H1 (cell line): Measurements from ENCODE around the gene LAMB1. TPM values are rescaled to one million over a fixed set of nuclear protein-coding genes. Genes with fewer than 3 reads are reported as not detected.

Experiments
- CTCF ChIA-PET: fragments of 300-600 bp; sonication (Branson Sonifier 250); formaldehyde crosslinking; loops from one replicate; lab custom pipeline; 2021; ENCODE audit not compliant: partially characterized antibody; lab: Charles Lee
- POLR2A ChIA-PET: fragments of 300-600 bp; sonication (Branson Sonifier 250); formaldehyde crosslinking; loops from one replicate; lab custom pipeline; 2021; ENCODE audit warnings: inconsistent platforms; ENCODE audit not compliant: partially characterized antibody; lab: Charles Lee
- DNase-seq, 2 experiments: peaks; one replicate each; pipeline versions ENCODE4 v3.0.0 to v3.0.0-alpha.2; 2010 to 2022; ENCODE audit warnings: low spot score in 2 of 2, low read depth in 1 of 2, mixed read lengths in 1 of 2
- FAIRE-seq: peaks from 2 replicates; lab custom pipeline; 2011; peaks lifted over from hg19 to GRCh38; lab: Jason Lieb, UNC
- H2AFZ ChIP-seq: 2 replicates; pipeline ENCODE4 v1.8.1; 2012; ENCODE audit warnings: low read length, inconsistent platforms
- H2AK5ac ChIP-seq: 2 replicates; pipeline ENCODE4 v1.6.1; 2013; ENCODE audit warnings: low read depth, low read length
- H2BK120ac ChIP-seq: replicated peaks from 2 replicates; pipeline ENCODE3; 2013; ENCODE audit warnings: low read depth, low read length, inconsistent platforms
- H2BK12ac ChIP-seq: 2 replicates; pipeline ENCODE4 v1.6.1; 2013; ENCODE audit warnings: low read depth, low read length
- H2BK15ac ChIP-seq: 2 replicates; pipeline ENCODE4 v1.6.1; 2013; ENCODE audit warnings: low read length
- H2BK20ac ChIP-seq: 2 replicates; pipeline ENCODE4 v1.6.1; 2013; ENCODE audit warnings: low read length
- H2BK5ac ChIP-seq: 2 replicates; pipeline ENCODE4 v1.6.1; 2013; ENCODE audit warnings: low read depth, low read length
- H3K14ac ChIP-seq: 2 replicates; pipeline ENCODE4 v1.6.1; 2013; ENCODE audit warnings: inconsistent platforms; ENCODE audit not compliant: insufficient read length
- H3K18ac ChIP-seq: 2 replicates; pipeline ENCODE4 v1.6.1; 2013; ENCODE audit warnings: low read length; ENCODE audit errors: extremely low read depth
- H3K23ac ChIP-seq: 2 replicates; pipeline ENCODE4 v1.6.1; 2013; ENCODE audit warnings: inconsistent platforms; ENCODE audit not compliant: insufficient read length
- H3K23me2 ChIP-seq: 2 replicates; pipeline ENCODE4 v1.6.1; 2013; ENCODE audit warnings: low read depth, low read length
- H3K27ac ChIP-seq: 2 replicates; pipeline ENCODE4 v1.6.1; 2011; ENCODE audit warnings: low read depth, low read length, inconsistent platforms
- H3K27me3 ChIP-seq, 4 experiments: replicated peaks in 1 of 4; 1 replicate in 1 of 4; 2 replicates in 3 of 4; pipeline versions ENCODE4 v1.6.1 to v1.8.1; 2011 to 2013; ENCODE audit warnings: low read length in 3 of 4, mild to moderate bottlenecking in 3 of 4, inconsistent platforms in 2 of 4, mixed read lengths in 2 of 4, moderate library complexity in 1 of 4; ENCODE audit not compliant: control insufficient read depth in 3 of 4, insufficient read depth in 3 of 4; ENCODE audit errors: extremely low read depth in 1 of 4
- H3K36me3 ChIP-seq, 4 experiments: 2 replicates each; pipeline versions ENCODE4 v1.6.1 to v1.8.1; 2011 to 2013; ENCODE audit warnings: mild to moderate bottlenecking in 4 of 4, low read length in 3 of 4, moderate library complexity in 2 of 4, control low read depth in 1 of 4, inconsistent platforms in 1 of 4; ENCODE audit not compliant: insufficient read depth in 4 of 4, control insufficient read depth in 2 of 4
- H3K4ac ChIP-seq: replicated peaks from 2 replicates; pipeline ENCODE3; 2013; ENCODE audit warnings: low read length, low read depth, mixed read lengths, inconsistent platforms; ENCODE audit not compliant: insufficient read length
- H3K4me1 ChIP-seq, 4 experiments: replicated peaks in 1 of 4; 1 replicate in 1 of 4; 2 replicates in 3 of 4; pipeline versions ENCODE4 v1.6.1 to v1.8.1; 2011 to 2013; ENCODE audit warnings: low read length in 3 of 4, inconsistent platforms in 2 of 4, mixed read lengths in 1 of 4; ENCODE audit not compliant: insufficient read depth in 4 of 4, control insufficient read depth in 3 of 4
- H3K4me2 ChIP-seq, 2 experiments: 2 replicates each; pipeline versions ENCODE4 v1.6.1 to v1.8.1; 2011 to 2013; ENCODE audit warnings: low read depth in 2 of 2, low read length in 2 of 2, control low read depth in 1 of 2, inconsistent platforms in 1 of 2, mild to moderate bottlenecking in 1 of 2; ENCODE audit not compliant: insufficient read depth in 1 of 2
- H3K4me3 ChIP-seq, 4 experiments: fragments of 200-600, 300-600 bp in 1 of 4; sonication (generic), shearing (Covaris generic), sonication (Bioruptor Twin) in 1 of 4; 2 replicates each; pipeline versions ENCODE4 v1.5.1 to v1.8.1; 2011 to 2016; ENCODE audit warnings: low read length in 4 of 4, low read depth in 3 of 4, control low read depth in 2 of 4, inconsistent platforms in 2 of 4, mild to moderate bottlenecking in 2 of 4, mixed read lengths in 1 of 4, moderate library complexity in 1 of 4; ENCODE audit not compliant: insufficient read depth in 2 of 4; ENCODE audit errors: extremely low read depth in 1 of 4
- H3K56ac ChIP-seq: replicated peaks from 2 replicates; pipeline ENCODE3; 2013; ENCODE audit warnings: low read depth, mild to moderate bottlenecking, mixed read lengths, low read length, inconsistent platforms; ENCODE audit not compliant: insufficient read length
- H3K79me1 ChIP-seq: 2 replicates; pipeline ENCODE4 v1.6.1; 2013; ENCODE audit warnings: low read depth, low read length, control low read depth
- H3K79me2 ChIP-seq, 2 experiments: 2 replicates each; pipeline versions ENCODE4 v1.6.1 to v1.8.1; 2012 to 2013; ENCODE audit warnings: low read length in 2 of 2, mild to moderate bottlenecking in 2 of 2, inconsistent platforms in 1 of 2; ENCODE audit not compliant: insufficient read depth in 2 of 2, control insufficient read depth in 1 of 2
- H3K9ac ChIP-seq, 4 experiments: replicated peaks in 1 of 4; 1 replicate in 1 of 4; 2 replicates in 3 of 4; pipeline versions ENCODE4 v1.6.1 to v1.8.1; 2011 to 2013; ENCODE audit warnings: low read depth in 3 of 4, low read length in 3 of 4, control low read depth in 2 of 4, mild to moderate bottlenecking in 2 of 4, moderate library complexity in 2 of 4, inconsistent platforms in 1 of 4; ENCODE audit errors: extremely low read depth in 1 of 4
- H3K9me3 ChIP-seq, 2 experiments: 2 replicates each; pipeline versions ENCODE4 v1.6.1 to v1.8.1; 2012 to 2013; ENCODE audit warnings: mild to moderate bottlenecking in 2 of 2, moderate library complexity in 2 of 2, control low read depth in 1 of 2, inconsistent platforms in 1 of 2, low read depth in 1 of 2, low read length in 1 of 2, mixed read lengths in 1 of 2; ENCODE audit not compliant: insufficient read depth in 2 of 2
- H4K20me1 ChIP-seq, 2 experiments: replicated peaks in 1 of 2; 2 replicates each; pipeline versions ENCODE3 to v1.8.1; 2011 to 2013; ENCODE audit warnings: inconsistent platforms in 2 of 2, low read length in 2 of 2, mild to moderate bottlenecking in 1 of 2; ENCODE audit not compliant: insufficient read depth in 2 of 2, control insufficient read depth in 1 of 2
- H4K5ac ChIP-seq: 2 replicates; pipeline ENCODE4 v1.6.1; 2013; ENCODE audit warnings: low read length, low read depth, mixed read lengths, inconsistent platforms; ENCODE audit not compliant: insufficient read length
- H4K8ac ChIP-seq: 2 replicates; pipeline ENCODE4 v1.8.0; 2013; ENCODE audit warnings: mild to moderate bottlenecking, moderate library complexity, low read length, inconsistent platforms; ENCODE audit not compliant: insufficient read depth; ENCODE audit errors: extremely low read depth
- H4K91ac ChIP-seq: replicated peaks from 2 replicates; pipeline ENCODE3; 2013; ENCODE audit warnings: low read length, mixed read lengths, inconsistent platforms; ENCODE audit not compliant: insufficient read length
- CBX5 ChIP-seq: fragments of 300-800, 300-1000 bp; sonication (generic); IDR thresholded peaks from 2 replicates; pipeline ENCODE4 v1.7.1; 2016; ENCODE audit warnings: antibody characterized with exemption, low read length, low read depth
- CHD2 ChIP-seq: IDR thresholded peaks from 2 replicates; pipeline ENCODE4 v1.6.1; 2012; ENCODE audit warnings: low read length, improper control_type of control experiment
- EGR1 ChIP-seq: IDR thresholded peaks from 2 replicates; pipeline ENCODE4 v1.6.1; 2011; ENCODE audit warnings: low read depth, low read length, borderline replicate concordance
- EP300 ChIP-seq, 2 experiments: IDR thresholded peaks; 1 replicate in 1 of 2; 2 replicates in 1 of 2; pipeline ENCODE4 v1.6.1; 2011 to 2012; ENCODE audit warnings: low read depth in 2 of 2, low read length in 2 of 2, mild to moderate bottlenecking in 2 of 2, borderline replicate concordance in 1 of 2, inconsistent platforms in 1 of 2, moderate library complexity in 1 of 2
- EZH2 ChIP-seq: fragments of 200-600 bp; sonication (generic); IDR thresholded peaks from 2 replicates; pipeline ENCODE4 v1.7.1; 2012; ENCODE audit warnings: low read depth, mild to moderate bottlenecking, moderate library complexity, low read length, inconsistent platforms; ENCODE audit not compliant: severe bottlenecking
- GABPA ChIP-seq: IDR thresholded peaks from 2 replicates; pipeline ENCODE4 v1.6.1; 2011; ENCODE audit warnings: mild to moderate bottlenecking, low read length, moderate library complexity, borderline replicate concordance; ENCODE audit not compliant: insufficient read depth
- HDAC6 ChIP-seq: IDR thresholded peaks from one replicate; pipeline ENCODE4 v1.7.1; 2012; ENCODE audit warnings: low read depth, mild to moderate bottlenecking, inconsistent platforms, low read length, moderate library complexity
- JUND ChIP-seq: IDR thresholded peaks from 2 replicates; pipeline ENCODE4 v1.6.1; 2011; ENCODE audit warnings: mild to moderate bottlenecking, improper control_type of control experiment, low read length
- MAFK ChIP-seq: IDR thresholded peaks from 2 replicates; pipeline ENCODE4 v1.6.1; 2012; ENCODE audit warnings: low read depth, mild to moderate bottlenecking, improper control_type of control experiment, low read length
- SAP30 ChIP-seq: fragments of 300-600 bp; sonication (generic); IDR thresholded peaks from 2 replicates; pipeline ENCODE4 v1.7.1; 2012; ENCODE audit warnings: low read length, moderate library complexity, mild to moderate bottlenecking, inconsistent platforms; ENCODE audit not compliant: insufficient read depth, insufficient replicate concordance
- SP4 ChIP-seq: IDR thresholded peaks from 2 replicates; pipeline ENCODE4 v1.6.1; 2012; ENCODE audit warnings: low read length, inconsistent platforms
- SRF ChIP-seq: IDR thresholded peaks from 2 replicates; pipeline ENCODE4 v1.6.1; 2011; ENCODE audit warnings: mild to moderate bottlenecking, low read depth, low read length, moderate library complexity
- TAF1 ChIP-seq: IDR thresholded peaks from 2 replicates; pipeline ENCODE4 v1.6.1; 2011; ENCODE audit warnings: mild to moderate bottlenecking, low read depth, low read length
- WGBS, 2 experiments: shearing (Covaris generic) in 1 of 2; methylation state at CpG; one replicate each; pipeline versions ENCODE4 v1.1.6 to v1.1.7; 2013 to 2015; ENCODE audit warnings: low lambda C conversion rate in 2 of 2, mixed read lengths in 2 of 2, inconsistent platforms in 1 of 2, low coverage in 1 of 2, missing lambda C conversion rate in 1 of 2; ENCODE audit not compliant: insufficient replicate concordance in 2 of 2, insufficient coverage in 1 of 2, insufficient read length in 1 of 2; ENCODE audit errors: extremely low coverage in 1 of 2, missing lambda C conversion rate in 1 of 2; 5-methylcytosine and 5-hydroxymethylcytosine counted together
- polyA plus RNA-seq, 7 experiments: library from polyadenylated mRNA; depleted of rRNA in 3 of 7; stranded (reverse) in 5 of 7; unstranded in 2 of 7; fragments of >200 nt in 5 of 7; fragments of 200-250 nt in 2 of 7; gene quantifications; 1 replicate in 5 of 7; 2 replicates in 1 of 7; 4 replicates in 1 of 7; pipeline versions ENCODE4 v1.2.1 to v1.2.3, GENCODE V29; 2011 to 2013; ENCODE audit warnings: missing spikeins in 2 of 7, mixed read lengths in 2 of 7
- total RNA-seq: library from RNA; stranded (reverse); fragmentation: NEBNext Ultra II Directional; extraction: Animal tissue kit (Norgen Biotek cat#: 25700); gene quantifications from 2 replicates; pipeline ENCODE4 v1.2.1, GENCODE V29; 2021
- TF ChIP-seq, protein P1 (sequence below): IDR thresholded peaks from 2 replicates; pipeline ENCODE4 v1.6.1; 2012; ENCODE audit warnings: inconsistent platforms

LAMB1 gene
- total and polyA plus RNA-seq, 2 of the 8 experiments (the other 6 are each of a cell fraction or from before 2014, with no cell fraction given) = 31.9 to 38.5 TPM

DNA sequence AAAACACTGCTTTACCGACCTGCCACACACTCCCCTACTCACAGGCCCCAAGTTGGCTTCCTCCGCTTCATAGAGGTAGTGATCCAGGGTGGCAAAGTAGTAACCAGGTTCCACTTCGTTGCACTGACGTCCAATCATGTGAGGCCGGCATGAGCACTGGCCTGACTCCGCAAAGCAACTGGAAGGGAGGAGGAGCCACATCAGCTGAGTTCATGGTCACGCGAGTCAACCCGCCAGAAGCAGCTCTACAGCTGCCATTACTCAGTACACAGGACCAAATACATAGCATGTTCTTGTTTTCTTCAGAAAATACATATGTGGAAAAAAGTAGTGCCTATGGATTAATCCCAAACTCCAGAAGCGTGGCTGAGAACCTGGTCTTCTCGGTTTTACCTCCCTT lies 38.5 kb downstream of the LAMB1 start:
- no peak for FAIRE-seq
- no peaks in the 10 kb centered on the region for H3K27me3 ChIP-seq
- no peak overlapping the region for H3K4me2 ChIP-seq
- H3K79me2 ChIP-seq = no peaks in the 10 kb centered on the region
- H2BK5ac ChIP-seq = no peak overlapping the region
- no peak overlapping the region for H3K14ac ChIP-seq
- H3K56ac ChIP-seq = no peak overlapping the region
- CTCF ChIA-PET = interaction anchor here (0.9 to 2.8 kb wide), 3 partner anchors 9 to 27 kb away, joined by 4 to 10 read pairs (median 4); no protein-coding TSS in a partner anchor
- H3K27ac ChIP-seq = no peak overlapping the region
- no peaks in the 10 kb centered on the region for H3K9me3 ChIP-seq
- H3K18ac ChIP-seq = no peak overlapping the region
- H3K79me1 ChIP-seq = no peaks in the 10 kb centered on the region
- POLR2A ChIA-PET = interaction anchor here (1.0 kb wide), 1 partner anchor 10 kb away, joined by 3 read pairs; no protein-coding TSS in a partner anchor
- DNase-seq = no peak
- no peak overlapping the region for H4K91ac ChIP-seq
- H3K9ac ChIP-seq = no peak overlapping the region
- H2AFZ ChIP-seq = no peak overlapping the region
- peaks cover 0 to 10% (median 8%) of the 10 kb centered on the region in 4 experiments; a peak in 5 of 7 replicates for H3K4me1 ChIP-seq
- no peak overlapping the region for H3K4me3 ChIP-seq
- peaks cover 0 to 38% (median 12%) of the 10 kb centered on the region in 4 experiments; a peak in 5 of 8 replicates for H3K36me3 ChIP-seq
- no peak overlapping the region for H3K23ac ChIP-seq
- H2AK5ac ChIP-seq = no peak overlapping the region
- H2BK15ac ChIP-seq = no peak overlapping the region
- no peak overlapping the region for H2BK12ac ChIP-seq
- H3K23me2 ChIP-seq = no peaks in the 10 kb centered on the region
- H4K5ac ChIP-seq = no peak overlapping the region
- no peak overlapping the region for H2BK20ac ChIP-seq
- no peak overlapping the region for H3K4ac ChIP-seq
- no peak overlapping the region for H4K8ac ChIP-seq
- 98% methylated on average over 11 of the region's 11 CpGs; no CpG with 5 or more reads in 1 of the 2 experiments for WGBS, 2 experiments
- H4K20me1 ChIP-seq = no peaks in the 10 kb centered on the region
- no peak overlapping the region for H2BK120ac ChIP-seq
- TF ChIP-seq JUND (no peak), GABPA (no peak), HDAC6 (no peak), CBX5 (no peak), MAFK (no peak), SAP30 (no peak), EGR1 (no peak), SRF (no peak), SP4 (no peak), TAF1 (no peak), EP300 (IDR thresholded peaks at IDR 0.05; ENCODE audit: borderline replicate concordance in 1 of 2, low read depth in 2 of 2, low read length in 2 of 2) (no peak), EZH2 (no peak), CHD2 (no peak)
- TF ChIP-seq, protein P1, sequence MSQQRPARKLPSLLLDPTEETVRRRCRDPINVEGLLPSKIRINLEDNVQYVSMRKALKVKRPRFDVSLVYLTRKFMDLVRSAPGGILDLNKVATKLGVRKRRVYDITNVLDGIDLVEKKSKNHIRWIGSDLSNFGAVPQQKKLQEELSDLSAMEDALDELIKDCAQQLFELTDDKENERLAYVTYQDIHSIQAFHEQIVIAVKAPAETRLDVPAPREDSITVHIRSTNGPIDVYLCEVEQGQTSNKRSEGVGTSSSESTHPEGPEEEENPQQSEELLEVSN = no peak
